Head of caudate nucleus (tissue), 42 donors: ENCODE results near the gene ATRN.
"Not testable (repeated sequence)": the region's sequence is repeated elsewhere in the genome, so short reads cannot be mapped to it uniquely, and the experiment has no call there.

Experiments
- DNase-seq, 42 donors: peaks; one replicate each; pipeline versions ENCODE4 v3.0.0 to v3.0.0-alpha.2; 2020 to 2021; ENCODE audit warnings: mixed read lengths in 7 of 42
- intact Hi-C: fragments of 100-400 bp; cut with DNase I; formaldehyde crosslinking; loops from one replicate; pipeline ENCODE4 v1.15.0; 2022

ATRN gene

DNA sequence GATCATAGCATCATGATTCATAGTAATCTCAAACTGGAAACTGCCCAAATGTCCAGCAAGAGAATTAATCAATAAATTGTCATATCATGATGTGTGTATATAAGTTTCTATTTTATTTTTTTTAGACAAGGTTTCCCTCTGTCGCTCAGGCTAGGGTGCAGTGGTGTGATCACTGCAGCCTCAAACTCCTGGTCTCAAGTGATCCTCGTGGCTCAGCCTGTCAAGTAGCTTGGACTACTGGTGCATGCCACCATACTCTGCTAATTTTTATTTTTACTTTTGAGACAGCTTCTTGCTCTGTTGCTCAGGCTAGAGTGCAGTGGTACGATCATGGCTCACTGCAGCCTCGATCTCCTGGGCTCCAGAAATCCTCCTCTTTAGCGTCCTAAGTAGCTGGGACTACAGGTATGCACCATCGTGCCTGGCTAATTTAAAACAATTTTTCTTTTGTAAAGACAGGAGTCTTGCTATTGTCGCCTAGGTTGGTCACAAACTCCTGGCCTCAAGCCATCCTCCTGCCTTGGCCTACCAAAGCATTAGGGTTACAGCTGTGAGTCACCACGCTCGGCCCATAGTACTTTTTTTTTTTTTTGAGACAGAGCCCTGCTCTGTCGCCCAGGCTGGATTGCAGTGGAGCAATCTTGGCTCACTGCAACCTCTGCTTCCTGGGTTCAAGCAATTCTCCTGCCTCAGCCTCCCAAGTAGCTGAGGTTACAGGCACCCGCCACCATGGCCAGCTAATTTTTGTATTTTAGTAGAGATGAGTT lies 8.7 kb upstream of the ATRN start:
- no peak for DNase-seq
- intact Hi-C loops, result no loop called here

DNA sequence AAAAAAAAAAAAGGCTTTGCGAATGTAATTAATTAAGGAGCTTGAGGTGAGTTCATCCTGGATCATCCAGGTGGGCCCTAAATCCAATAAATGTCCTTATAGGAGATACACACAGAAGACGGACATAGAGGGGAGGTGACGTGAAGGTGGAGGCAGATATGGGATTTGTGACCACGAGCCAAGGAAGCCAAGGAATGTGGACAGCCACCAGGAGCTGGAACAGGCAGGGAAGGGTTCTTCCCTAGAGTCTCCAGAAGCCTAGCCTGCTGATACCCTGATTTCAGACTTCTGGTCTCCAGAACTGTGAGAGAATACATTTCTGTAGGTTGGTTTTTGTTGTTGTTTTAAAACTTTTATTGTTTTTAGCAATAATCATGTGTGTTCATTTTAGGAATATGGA lies 6.7 kb upstream of the ATRN start:
- intact Hi-C loops, result no loop called here
- DNase-seq, result no peak

DNA sequence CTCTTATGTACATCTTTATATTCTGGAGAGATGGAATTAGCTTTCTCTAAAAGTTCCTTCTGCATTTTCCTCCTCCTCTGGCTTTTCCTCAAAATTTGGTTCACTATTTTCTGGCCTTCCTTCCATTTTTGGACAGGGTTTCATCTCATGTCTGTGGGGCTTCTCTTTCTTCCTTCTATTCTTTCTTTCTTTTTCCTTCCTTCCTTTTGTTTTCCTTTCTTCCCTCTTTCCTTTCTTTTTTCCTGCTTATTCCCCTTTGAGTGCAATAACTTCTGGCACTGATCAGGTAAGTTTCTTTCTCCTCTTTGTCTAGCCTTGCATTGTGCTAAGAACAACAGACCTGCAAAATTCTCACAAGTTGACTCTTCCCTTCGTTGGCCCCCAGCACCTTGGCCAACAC lies 5.5 kb upstream of the ATRN start:
- DNase-seq, result no peak
- intact Hi-C loops, result no loop called here

DNA sequence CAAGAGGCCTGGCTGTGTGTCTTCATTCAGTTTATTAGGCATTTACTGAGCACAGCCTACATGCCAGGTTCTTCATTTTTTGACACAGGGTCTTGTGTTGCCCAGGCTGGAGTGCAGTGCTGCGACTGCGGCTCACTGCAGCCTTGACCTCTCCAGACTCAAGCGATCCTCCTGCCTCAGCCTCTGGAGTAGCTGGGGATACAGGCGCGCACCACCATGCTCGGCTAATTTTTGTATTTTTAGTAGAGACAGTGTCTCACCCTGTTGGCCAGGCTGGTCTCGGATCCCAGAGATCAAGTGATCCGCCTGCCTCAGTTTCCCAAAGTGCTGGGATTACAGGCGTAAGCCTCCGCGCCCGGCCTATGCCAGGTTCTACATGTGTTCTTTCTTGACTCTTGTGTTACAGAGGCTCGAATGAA lies 601 bp upstream of the ATRN start:
- DNase-seq, result peak in 3 of 42 donors; percentile 5 to 20 (median 18)
- intact Hi-C loops, result loop anchor here (5.0 kb wide), 1 partner anchor 63 kb away; the partner anchor contains the start of gene DNAAF9

DNA sequence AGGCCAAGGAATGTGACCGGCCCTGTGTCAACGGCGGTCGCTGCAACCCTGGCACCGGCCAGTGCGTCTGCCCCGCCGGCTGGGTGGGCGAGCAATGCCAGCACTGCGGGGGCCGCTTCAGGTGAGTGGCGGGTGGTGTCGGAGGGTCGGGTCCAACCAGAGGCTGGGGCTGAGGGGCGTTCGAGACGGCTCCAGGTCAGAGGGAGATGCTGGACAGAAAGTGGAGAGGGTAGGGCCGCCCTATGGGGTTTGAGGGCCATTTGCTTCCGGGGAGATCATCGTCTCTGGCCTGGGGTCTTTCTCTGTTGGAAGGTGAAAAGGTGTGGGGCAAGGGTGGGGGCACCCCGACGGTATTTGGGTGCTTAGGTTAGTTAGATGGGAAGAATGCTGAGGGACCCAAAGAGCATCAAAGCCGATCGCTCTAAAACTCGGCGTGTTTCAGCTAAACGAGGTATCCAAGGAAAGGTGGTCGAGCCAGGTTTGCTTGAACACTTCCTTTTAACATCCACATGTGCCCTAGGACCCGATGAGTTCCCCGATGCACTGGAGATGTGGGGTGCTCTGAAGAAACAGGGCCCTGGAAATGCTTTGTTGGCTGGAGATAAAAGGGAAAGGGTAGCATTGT lies 691 bp downstream of the ATRN start:
- DNase-seq, result peak in 7 of 42 donors; percentile 6 to 36 (median 13)
- intact Hi-C loops, result loop anchor here (5.0 kb wide), 1 partner anchor 64 kb away; the partner anchor contains the start of gene DNAAF9

DNA sequence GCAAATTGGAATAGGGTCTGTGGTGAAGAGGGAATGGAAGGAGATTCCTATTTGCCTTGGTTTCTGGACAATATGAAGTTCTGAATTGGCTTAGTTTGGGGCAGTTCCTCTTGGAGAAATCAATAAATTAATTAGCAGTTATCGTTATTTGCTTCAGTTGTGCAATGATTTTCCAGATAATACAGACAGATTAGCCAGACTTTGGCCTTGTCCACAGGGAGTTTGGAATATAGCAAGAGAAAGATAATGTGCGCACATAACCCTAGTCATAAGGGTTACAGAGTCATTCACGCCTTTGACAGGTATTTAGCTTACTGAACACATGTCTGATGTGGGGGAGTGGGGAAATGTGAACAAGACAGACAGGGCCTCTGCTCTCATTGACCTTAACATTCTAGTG lies 1.3 kb downstream of the ATRN start:
- no peak for DNase-seq
- intact Hi-C loops, result loop anchor here (5.0 kb wide), 1 partner anchor 65 kb away; the partner anchor contains the start of gene DNAAF9

DNA sequence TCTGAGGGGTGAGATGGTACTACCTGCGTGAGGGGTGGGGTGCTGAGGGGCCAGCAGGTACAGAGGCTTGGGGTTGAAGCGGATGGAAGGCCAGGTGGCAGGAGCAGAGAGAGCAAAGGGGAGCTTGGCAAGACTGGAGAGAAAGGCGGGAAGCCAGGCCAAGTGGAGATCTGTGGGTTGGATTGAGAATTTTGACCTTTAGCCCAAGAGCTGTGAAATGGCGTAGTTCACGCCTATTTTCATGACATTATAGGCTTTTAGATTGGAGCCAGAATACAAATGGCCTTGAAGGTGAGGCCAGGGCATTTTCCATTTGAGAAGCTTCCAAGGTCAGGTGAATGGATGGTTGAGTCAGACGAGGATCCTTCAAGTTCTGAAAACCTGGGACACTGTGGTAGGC lies 2.5 kb downstream of the ATRN start:
- DNase-seq, result no peak
- intact Hi-C loops, result loop anchor here (5.0 kb wide), 1 partner anchor 66 kb away; the partner anchor contains the start of gene DNAAF9

DNA sequence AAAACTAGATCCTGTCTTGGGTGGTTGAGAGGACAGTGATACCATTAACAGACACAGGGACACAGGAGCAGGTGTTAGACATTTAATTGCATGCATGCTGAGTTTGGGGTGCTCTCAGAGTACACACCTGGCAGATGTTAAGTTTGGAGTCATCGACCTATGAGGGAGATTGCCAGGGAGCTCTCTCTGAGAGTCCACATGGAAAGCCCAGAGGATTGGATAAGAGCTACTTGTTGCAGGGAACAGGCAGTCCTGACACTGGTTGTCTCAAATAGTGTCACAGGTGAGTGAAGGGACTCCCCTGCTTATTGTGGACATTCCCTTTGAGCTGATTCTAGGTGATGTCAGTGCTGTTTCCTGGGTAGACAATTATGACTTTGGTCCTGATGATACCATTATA lies 3.1 kb downstream of the ATRN start:
- no peak for DNase-seq
- intact Hi-C loops, result loop anchor here (5.0 kb wide), 1 partner anchor 67 kb away; the partner anchor contains the start of gene DNAAF9

DNA sequence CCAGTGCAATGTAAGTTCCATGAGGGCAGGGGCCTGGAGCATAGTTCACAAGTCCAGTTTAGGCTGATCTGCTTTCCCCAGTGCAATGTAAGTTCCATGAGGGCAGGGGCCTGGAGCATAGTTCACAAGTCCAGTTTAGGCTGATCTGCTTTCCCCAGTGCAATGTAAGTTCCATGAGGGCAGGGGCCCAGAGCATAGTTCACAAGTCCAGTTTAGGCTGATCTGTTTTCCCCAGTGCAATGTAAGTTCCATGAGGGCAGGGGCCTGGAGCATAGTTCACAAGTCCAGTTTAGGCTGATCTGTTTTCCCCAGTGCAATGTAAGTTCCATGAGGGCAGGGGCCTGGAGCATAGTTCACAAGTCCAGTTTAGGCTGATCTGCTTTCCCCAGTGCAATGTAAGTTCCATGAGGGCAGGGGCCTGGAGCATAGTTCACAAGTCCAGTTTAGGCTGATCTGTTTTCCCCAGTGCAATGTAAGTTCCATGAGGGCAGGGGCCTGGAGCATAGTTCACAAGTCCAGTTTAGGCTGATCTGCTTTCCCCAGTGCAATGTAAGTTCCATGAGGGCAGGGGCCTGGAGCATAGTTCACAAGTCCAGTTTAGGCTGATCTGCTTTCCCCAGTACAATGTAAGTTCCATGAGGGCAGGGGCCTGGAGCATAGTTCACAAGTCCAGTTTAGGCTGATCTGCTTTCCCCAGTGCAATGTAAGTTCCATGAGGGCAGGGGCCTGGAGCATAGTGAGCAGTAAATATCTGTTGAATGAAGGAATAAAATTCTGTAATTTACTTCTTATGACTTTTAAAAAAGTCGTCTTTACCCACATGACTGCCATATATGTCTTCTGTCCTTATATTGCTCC lies 6.4 kb downstream of the ATRN start:
- DNase-seq, intact Hi-C loops: not testable (repeated sequence)

DNA sequence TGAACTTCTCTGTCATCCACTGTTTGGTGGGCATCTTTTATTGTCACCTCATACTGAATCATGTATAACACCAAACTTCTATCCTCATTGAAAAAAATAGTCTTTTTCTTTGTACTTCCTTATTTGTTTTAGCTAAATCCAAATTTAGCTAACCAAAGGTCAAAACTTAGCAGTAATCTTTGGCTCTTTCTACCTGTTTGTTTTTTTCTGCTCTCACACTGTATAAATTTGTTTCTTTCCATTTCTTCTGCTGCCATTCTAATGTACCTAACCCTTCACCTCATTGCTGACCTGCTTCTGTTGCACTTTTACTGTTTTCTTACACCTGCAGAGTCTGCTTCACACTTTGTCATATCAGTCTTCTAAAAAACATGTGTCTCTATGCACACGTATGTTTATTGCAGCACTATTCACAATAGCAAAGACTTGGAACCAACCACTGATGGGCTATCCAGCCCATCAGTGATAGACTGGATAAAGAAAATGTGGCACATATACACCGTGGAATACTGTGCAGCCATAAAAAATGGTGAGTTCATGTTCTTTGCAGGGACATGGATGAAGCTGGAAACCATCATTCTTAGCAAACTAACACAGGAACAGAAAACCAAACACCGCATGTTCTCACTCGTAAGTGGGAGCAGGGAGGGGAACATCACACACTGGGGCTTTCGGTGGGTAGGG lies 7.2 kb downstream of the ATRN start:
- intact Hi-C loops, result no loop called here

DNA sequence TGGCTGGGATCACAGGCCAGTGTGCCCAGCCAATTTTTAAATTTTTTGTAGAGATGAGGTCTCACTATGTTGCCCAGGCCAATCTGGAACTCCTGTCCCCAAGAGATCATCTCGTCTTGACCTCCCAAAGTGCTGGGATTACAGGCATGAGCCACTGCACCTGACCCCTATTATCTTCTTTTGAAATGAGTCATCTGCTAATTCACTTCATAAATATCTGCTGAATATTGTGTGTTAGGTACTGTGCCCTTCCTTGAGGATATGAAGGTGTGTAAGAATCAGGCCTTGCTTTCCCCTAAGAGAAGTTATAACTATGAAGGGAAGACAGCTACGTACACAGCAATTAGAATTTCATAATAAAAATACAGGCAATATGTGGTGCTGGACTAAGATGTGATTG lies 8.2 kb downstream of the ATRN start:
- intact Hi-C loops, result no loop called here
- no peak for DNase-seq

More for the DNA sequence above, 7.2 kb downstream of the ATRN start:
- no peak for DNase-seq

DNA sequence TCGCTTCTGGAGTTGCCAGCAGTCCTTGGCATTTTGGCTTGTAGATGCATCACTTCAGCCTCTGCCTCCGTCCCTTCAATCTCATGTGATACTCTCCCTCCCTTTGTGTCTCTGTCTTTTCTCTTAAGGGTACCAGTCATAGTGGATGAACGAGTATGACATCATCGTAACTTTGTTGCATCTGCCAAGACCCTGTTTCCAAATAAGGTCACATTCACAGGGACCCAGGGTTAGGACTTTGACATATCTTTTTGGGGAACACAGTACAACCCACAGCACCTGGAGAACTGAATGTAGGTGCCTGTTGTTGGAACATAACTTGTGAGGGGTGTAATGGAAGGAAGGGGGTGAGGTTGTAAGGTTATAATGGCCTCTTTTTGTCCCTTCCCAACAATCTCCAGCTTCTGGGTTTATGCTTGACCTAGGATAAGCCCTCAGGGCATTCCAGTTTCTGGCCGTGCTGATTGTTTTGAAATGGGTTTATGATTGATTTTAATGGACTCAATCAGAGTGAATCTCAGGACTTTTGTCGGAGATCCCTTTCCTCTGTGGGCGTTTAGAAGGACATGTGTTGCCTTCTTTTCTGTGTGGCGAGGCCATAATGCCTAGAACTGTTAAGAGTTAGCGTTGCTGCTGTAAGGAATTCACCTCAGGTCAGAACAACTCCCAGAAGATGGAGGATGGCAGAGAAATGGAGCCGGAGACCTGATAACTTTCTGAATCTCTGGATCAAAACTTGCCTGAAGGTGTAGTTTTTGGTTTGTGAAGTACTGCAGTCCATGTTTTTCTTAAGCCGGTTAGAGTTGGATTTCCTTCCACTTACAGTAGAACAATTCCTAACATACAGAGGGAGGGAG lies 9.2 kb downstream of the ATRN start:
- intact Hi-C loops, result no loop called here
- no peak for DNase-seq

DNA sequence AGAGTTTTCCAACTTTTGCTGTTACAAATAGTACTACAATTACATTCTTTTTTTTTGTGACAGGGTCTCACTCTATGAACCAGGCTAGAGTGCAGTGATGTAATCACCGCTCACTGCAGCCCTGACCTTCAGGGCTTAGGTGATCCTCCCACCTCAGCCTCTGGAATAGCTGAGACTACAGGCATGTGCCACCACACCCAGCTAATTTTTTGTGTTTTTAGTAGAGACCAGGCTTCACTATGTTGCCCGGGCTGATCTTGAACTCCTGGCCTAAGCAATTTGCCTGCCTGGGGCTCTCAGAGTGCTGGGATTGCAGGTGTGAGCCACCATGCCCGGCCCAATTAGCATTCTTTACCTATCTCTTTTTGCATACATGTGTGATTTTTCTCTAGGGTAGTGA lies 12.5 kb downstream of the ATRN start:
- DNase-seq, result no peak
- intact Hi-C loops, result no loop called here

DNA sequence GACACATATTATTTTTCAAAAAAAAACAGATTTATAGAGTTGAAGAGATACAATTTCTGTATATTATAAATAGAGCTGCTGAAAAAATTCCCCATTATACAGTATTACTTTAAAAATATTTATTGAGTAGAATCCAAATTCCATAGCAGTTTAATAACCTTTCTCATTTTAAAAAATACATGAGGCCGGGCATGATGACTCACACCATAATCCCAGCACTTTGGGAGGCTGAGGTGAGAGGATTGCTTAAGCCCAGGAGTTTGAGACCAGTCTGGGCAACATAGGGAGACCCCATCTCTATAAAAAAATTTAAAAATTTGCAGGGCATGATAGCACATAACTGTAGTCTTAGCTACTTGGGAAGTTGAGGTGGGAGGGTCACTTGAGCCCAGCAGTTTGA lies 13.0 kb downstream of the ATRN start:
- no peak for DNase-seq
- intact Hi-C loops, result no loop called here

DNA sequence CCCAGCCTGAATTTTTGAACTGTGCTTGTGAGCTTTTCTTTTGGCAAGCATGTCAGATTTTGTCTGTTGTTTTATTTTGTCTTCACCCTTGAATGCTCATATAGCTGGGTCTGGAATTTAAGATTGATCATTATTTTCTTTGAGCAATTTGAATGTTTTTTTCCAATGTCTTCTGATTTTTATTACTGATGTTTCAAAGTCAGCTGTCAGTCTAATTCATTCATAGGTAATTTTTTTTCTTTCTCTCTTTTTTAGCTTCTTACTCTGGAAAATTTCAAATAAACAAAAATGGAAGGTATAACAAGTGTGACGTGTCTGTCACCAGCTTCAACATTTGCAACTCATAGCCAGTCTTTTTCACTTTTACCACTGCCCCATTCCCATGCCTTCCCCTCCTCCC lies 15.1 kb downstream of the ATRN start:
- no peak for DNase-seq
- intact Hi-C loops, result no loop called here

DNA sequence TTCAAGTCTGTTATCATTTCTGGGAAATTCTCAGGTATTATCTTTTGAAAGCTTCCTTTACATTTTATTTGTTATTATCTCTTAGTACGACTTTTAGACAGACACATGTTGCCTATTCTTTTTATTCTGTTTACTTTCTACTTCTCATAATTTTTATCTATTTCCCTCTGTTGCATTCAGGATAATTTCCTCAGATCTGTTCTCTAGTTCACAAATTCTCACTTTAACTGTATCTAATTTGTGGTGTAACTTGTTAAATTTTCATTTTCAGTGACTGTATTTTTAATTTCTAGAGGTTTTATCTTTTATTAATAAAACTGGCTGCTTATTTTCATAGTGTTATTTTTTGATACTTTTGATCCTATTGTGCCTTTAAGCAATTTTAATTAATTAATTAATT lies 16.0 kb downstream of the ATRN start:
- intact Hi-C loops, result no loop called here

DNA sequence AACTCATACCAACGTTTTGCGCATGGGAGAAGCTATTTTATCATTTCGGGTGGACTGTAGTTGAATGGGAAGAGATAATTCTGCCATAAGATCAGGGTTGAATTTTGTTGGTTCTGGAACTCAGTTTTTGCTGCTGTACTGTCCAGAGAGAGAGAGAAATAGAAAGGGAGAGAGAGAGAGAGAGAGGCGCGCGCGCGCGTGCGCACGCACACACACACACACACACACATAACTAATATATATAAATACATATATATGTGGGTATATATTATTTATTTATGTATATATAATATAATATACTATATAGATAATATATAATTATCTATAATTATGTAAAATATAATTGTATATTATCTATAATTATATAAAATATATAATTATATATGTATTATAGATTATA lies 21.9 kb downstream of the ATRN start:
- no peak for DNase-seq
- intact Hi-C loops, result no loop called here

More for the DNA sequence above, 16.0 kb downstream of the ATRN start:
- DNase-seq, result no peak

DNA sequence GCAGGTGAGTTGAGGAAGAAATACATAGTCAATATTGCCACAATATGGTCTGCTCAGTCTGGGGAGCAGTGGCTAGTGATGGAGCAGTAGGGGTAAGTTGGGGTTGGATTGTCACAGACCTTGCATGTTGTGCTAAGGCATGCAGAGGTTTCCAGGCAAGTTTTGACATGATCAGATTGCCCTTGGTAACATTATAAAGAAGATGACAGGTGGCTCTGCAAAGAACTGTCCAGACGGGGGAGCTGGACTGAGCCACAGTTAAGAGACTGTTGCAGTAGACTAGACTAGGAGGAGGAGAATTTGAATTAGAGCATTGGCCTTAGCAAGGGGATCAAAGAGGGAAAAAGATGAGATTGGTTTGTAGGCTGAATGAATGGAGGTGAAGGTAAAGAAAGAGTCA lies 23.4 kb downstream of the ATRN start:
- DNase-seq, result no peak
- intact Hi-C loops, result no loop called here
